CD4-positive, alpha-beta T cell treated with Interleukin-1 beta for 1 hour (primary cell): ENCODE data around the gene CASS4.

Experiments used
- DNase-seq, 2 donors: peaks; one replicate each; pipeline ENCODE4 v3.0.0-alpha.2; 2020 to 2022

CASS4 gene

GRCh38 chr20:56423886-56424285 lies 11.8 kb downstream of the CASS4 start:
- DNase-seq = no peak

- DNase-seq = no peak
Measured at GRCh38 chr20:56424931-56425330, 12.9 kb downstream of the CASS4 start.

GRCh38 chr20:56426026-56426425 lies 14.0 kb downstream of the CASS4 start:
- DNase-seq = no peak

- no peak for DNase-seq
Measured at GRCh38 chr20:56426926-56427325, 14.9 kb downstream of the CASS4 start.

- no peak for DNase-seq
Measured at GRCh38 chr20:56427797-56428196, 15.7 kb downstream of the CASS4 start.

- no peak for DNase-seq
Measured at GRCh38 chr20:56428410-56428809, 16.4 kb downstream of the CASS4 start.

- no peak for DNase-seq
Measured at GRCh38 chr20:56428881-56429280, 16.8 kb downstream of the CASS4 start.

- no peak for DNase-seq
Measured at GRCh38 chr20:56429502-56429901, 17.4 kb downstream of the CASS4 start.

- DNase-seq = no peak
Measured at GRCh38 chr20:56429941-56430340, 17.9 kb downstream of the CASS4 start.

- no peak for DNase-seq
Measured at GRCh38 chr20:56430461-56430860, 18.4 kb downstream of the CASS4 start.

GRCh38 chr20:56430957-56431356 lies 18.9 kb downstream of the CASS4 start:
- DNase-seq = no peak

- DNase-seq = no peak
Measured at GRCh38 chr20:56431471-56431870, 19.4 kb downstream of the CASS4 start.

- no peak for DNase-seq
Measured at GRCh38 chr20:56433221-56433879, 21.3 kb downstream of the CASS4 start.

- no peak for DNase-seq
Measured at GRCh38 chr20:56433880-56434255, 21.8 kb downstream of the CASS4 start.

- no peak for DNase-seq
Measured at GRCh38 chr20:56437196-56437960, 25.3 kb downstream of the CASS4 start.

- no peak for DNase-seq
Measured at GRCh38 chr20:56438284-56438683, 26.2 kb downstream of the CASS4 start.

- DNase-seq = no peak
Measured at GRCh38 chr20:56439771-56440291, 27.8 kb downstream of the CASS4 start.

GRCh38 chr20:56440346-56441007 lies 28.4 kb downstream of the CASS4 start:
- peak; percentile 50 to 70 for DNase-seq

- no peak for DNase-seq
Measured at GRCh38 chr20:56442389-56443365, 30.6 kb downstream of the CASS4 start.

- no peak for DNase-seq
Measured at GRCh38 chr20:56443654-56444540, 31.8 kb downstream of the CASS4 start.

GRCh38 chr20:56445130-56445529 lies 33.1 kb downstream of the CASS4 start:
- DNase-seq = no peak

- no peak for DNase-seq
Measured at GRCh38 chr20:56445540-56445939, 33.5 kb downstream of the CASS4 start.
